22Rv1 (cell line): Measurements from ENCODE around the gene FAM53C.

ENCODE experiments used
- H3K27ac ChIP-seq: fragments of 450-650 bp; 2 replicates; pipeline ENCODE4 v1.5.1; 2017
- CTCF ChIP-seq: fragments of 450-650 bp; IDR thresholded peaks from 2 replicates; pipeline ENCODE4 v1.5.1; 2017; ENCODE audit warnings: mild to moderate bottlenecking
- ZFX ChIP-seq: fragments of 450-650 bp; IDR thresholded peaks from 2 replicates; pipeline ENCODE4 v1.6.1; 2017; ENCODE audit warnings: antibody characterized with exemption, borderline replicate concordance

The FAM53C gene

GRCh38 chr5:138359621-138360020, 21.6 kb downstream of the FAM53C start:
- no peak for TF ChIP-seq ZFX
- no peak for TF ChIP-seq CTCF
- no peak overlapping the region for H3K27ac ChIP-seq

GRCh38 chr5:138360941-138361452, 22.9 kb downstream of the FAM53C start:
- H3K27ac ChIP-seq: no peak overlapping the region; the same call in 1 of the 2 replicates
- TF ChIP-seq CTCF (no peak), ZFX (no peak)

- TF ChIP-seq CTCF (no peak), ZFX (no peak)
- H3K27ac ChIP-seq: no peak overlapping the region
Measured at GRCh38 chr5:138364576-138364975, 26.5 kb downstream of the FAM53C start.

GRCh38 chr5:138366632-138367382, 28.7 kb downstream of the FAM53C start:
- peak overlapping the region; percentile 12; the same call in 1 of the 2 replicates for H3K27ac ChIP-seq
- TF ChIP-seq ZFX (no peak), CTCF (no peak)

GRCh38 chr5:138369261-138369660, 31.2 kb downstream of the FAM53C start:
- H3K27ac ChIP-seq: no peak overlapping the region
- TF ChIP-seq CTCF (no peak), ZFX (no peak)

- TF ChIP-seq ZFX (no peak), CTCF (no peak)
- H3K27ac ChIP-seq: no peak overlapping the region
Measured at GRCh38 chr5:138369706-138370105, 31.6 kb downstream of the FAM53C start.

GRCh38 chr5:138370537-138370936, 32.5 kb downstream of the FAM53C start:
- no peak overlapping the region for H3K27ac ChIP-seq
- TF ChIP-seq CTCF: no peak
- no peak for TF ChIP-seq ZFX
